GM18507 (cell line): ENCODE measurements around the gene ATG3.

ENCODE experiments used
- DNase-seq: peaks from one replicate; pipeline ENCODE4 v3.0.0; 2011; ENCODE audit warnings: low read depth; ENCODE audit not compliant: insufficient read length; ENCODE audit errors: extremely low spot score
- FAIRE-seq: peaks from 2 replicates; lab custom pipeline; 2011; peaks lifted over from hg19 to GRCh38; lab: Jason Lieb, UNC

The ATG3 gene

DNA sequence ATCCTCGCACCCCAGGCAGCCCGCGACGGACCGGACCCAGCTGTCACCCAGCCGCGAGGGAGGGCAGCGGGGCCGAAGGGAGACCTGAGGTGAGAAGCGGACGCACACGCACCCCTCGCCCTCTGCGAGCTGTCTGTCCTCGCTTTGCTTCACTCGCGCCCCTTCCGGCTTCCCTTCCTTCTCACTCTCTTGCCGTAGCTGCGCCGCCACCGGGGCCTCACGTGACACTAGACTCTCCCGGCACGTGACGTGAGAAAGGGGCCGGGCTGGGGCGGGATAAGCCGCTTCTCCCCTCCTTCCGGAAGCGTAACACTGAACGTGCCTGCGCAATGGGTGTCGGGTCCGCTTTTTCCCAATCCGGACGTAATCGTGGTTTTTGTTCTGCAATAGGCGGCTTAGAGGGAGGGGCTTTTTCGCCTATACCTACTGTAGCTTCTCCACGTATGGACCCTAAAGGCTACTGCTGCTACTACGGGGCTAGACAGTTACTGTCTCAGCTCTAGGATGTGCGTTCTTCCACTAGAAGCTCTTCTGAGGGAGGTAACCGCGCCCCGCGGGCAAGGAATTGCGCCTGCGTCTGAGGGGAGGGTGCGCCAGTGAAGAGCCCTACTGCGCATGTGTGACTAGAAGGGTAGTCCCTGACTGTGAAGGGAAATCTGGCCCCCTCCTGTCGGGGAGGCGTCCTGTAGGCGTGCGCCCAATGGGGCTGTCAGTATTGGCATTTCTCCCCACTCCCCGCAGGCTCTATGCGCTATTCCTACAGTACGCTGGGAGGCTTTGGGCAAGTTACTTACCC, at the start of gene ATG3, which contains the start of gene SLC35A5:
Gene ATG3, minus strand, starts transcription at position 229 of the 796 bp plus-strand sequence. CDS start 434 bp downstream, outside the sequence.
Gene SLC35A5, plus strand, starts transcription at position 312 of the 796 bp plus-strand sequence. CDS start 1,359 bp downstream, outside the sequence.
- FAIRE-seq (peak; percentile 98), DNase-seq (peak; percentile 86)

DNA sequence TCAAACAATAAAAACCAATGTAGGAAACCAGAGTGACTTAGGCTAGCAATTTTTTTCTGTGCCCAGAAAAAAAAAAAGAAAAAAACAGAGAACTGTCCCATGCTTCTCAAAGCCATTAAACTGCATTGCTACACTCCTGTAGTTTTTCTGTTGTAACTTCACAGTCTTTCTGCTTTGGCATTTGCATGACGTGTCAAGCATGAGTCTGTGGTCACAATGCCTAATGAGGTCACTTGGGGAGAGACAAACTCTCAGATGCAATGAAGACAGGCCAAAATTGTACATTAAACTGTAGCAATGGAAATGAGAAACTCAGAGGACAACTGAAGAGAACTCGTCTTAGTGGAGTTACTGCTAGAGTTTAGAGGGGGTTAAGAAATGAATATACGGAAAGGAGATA, 48.4 kb upstream of the ATG3 start:
- FAIRE-seq, result no peak
- DNase-seq, result no peak

DNA sequence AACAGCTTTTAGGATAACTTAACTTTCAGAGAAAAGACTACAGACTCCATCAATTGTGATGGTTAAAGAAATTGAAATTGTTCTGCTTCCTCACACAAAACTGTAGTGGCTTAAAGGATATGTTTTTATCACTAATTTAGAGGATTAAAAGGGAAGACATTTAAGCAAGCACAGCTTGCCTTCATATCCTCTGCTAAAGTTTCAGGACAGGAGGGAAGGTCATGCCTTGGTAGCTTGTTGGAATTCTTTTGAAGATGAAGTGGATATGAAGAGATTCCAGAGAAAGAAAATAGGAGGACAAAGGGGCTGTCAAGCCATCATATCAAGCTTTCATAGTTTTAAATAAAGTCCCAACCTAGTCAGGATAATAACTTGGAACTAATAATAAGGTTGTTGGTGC, 46.1 kb upstream of the ATG3 start:
- FAIRE-seq, result no peak

DNA sequence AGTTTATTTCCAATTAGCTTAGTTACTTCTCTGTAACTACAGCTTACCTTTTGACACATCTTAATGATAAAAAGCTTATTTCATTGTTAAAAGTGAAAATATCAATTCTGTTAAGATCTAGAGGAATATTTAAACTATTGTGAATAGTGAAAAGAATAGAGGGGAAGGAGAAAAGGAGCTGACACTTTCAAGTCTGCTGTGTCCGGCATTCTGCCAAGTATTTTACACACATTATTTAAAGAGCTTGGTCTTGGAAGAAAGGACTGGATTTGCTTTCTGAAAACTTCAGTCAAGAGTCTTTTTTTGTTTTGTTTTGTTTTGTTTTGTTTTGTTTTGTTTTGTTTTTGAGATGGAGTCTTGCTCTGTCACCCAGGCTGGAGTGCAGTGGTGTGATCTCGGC, 44.3 kb upstream of the ATG3 start:
- FAIRE-seq, result no peak
- no peak for DNase-seq

More for the DNA sequence above, 46.1 kb upstream of the ATG3 start:
- DNase-seq, result no peak

DNA sequence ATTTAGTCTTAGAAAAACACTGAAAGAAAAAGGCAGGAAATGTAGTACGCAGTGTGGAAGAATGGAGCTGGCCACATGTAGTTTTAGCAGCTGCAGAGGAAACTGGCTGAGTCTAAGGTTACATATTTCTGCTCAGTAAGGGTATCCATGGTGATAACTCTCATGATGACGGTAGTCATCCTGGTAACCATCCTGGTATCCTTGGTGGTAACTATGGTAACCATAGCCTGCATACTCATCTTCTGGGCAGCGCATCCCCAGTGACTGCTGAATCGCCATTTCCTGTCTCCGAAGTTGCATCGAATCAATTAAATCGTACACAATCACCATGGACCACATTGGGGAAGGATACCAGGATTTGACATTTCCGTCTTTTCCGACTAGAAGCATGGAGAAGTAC, 43.5 kb upstream of the ATG3 start:
- FAIRE-seq, result no peak
- no peak for DNase-seq

DNA sequence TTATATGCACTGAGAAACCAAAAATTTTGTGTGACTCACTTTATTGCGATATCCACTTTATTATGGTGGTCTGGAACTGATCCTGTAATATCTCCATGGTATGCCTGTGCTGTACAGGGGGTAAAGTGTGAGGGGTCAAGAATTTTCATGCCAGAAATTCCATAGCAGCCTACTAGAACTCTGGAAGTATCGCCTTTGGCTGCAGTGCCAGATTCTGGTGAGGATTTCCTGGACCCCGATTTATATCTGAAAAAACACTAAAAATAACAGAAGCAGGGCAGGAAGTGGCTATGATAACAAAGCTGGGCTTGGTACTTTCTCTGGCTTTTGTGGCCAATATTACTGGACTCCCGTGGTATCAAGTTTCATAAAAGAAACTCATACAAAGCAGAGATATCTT, 42.8 kb upstream of the ATG3 start:
- DNase-seq (no peak), FAIRE-seq (no peak)

DNA sequence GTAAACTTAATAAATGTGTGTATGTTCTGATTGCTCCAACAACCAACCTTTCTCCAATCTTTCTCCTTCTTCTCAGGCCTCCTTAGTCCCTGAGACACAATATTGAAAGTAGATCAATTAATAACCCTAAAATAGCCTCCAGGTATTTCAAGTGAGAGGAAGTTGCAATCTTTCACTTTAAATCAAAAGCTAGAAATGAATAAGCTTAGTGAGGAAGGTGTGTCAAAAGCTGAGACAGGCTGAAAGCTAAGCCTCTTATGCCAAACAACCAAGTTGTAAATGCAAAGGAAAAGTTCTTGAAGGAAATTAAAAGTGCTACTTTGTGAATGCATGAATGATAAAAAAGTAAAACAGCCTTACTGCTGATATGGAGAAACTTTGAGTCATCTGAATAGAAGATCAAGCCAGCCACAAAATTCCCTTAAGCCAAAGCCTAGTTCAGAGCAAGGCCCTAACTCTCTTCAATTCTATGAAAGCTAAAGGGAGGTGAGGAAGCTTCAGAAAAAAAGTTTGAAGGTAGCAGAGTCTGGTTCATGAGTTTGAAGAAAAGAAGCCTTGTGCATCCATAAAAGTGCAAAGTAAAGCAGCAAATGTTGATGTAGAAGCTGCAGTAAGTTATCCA, 40.6 kb upstream of the ATG3 start:
- FAIRE-seq, result peak; percentile 77

DNA sequence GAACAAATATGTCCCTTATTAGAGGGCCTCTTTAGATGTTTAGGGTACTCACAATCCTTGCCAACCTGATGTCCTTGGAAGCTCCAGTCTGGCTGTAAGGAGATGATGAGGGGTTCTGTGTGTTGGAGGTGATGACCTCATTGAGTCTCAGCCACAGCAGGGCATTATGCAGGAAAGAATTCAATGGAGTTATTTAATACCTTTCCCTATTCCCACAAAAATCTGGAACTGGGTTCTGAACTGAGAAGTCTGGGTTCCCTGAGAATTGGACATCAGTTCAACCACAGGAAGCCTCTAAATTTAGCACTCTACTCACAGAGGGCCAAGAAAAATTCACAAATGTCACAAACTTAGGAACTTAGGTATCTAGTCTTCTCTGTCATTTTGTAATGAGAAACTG, 37.0 kb upstream of the ATG3 start:
- FAIRE-seq (no peak), DNase-seq (no peak)

More for the DNA sequence above, 40.6 kb upstream of the ATG3 start:
- DNase-seq, result no peak

DNA sequence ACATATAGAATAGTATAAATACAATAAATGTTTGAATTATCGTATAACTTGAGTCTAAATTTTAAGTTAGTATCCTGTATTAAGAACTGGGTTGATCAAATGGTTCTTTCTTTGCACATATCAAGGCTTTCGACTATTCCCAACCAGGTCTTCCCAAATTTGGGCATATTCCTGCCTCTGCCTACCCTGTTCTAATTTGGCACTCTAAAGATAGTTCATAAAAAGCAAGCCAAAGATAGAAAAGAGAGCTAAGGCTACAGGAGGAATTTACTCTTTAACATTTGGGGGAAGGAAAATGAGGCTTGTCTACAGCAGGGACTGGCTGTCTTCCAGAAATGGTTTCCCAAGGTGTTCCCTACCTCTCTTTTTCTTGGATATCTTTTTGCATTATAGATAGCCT, 36.2 kb upstream of the ATG3 start:
- FAIRE-seq (no peak), DNase-seq (no peak)

DNA sequence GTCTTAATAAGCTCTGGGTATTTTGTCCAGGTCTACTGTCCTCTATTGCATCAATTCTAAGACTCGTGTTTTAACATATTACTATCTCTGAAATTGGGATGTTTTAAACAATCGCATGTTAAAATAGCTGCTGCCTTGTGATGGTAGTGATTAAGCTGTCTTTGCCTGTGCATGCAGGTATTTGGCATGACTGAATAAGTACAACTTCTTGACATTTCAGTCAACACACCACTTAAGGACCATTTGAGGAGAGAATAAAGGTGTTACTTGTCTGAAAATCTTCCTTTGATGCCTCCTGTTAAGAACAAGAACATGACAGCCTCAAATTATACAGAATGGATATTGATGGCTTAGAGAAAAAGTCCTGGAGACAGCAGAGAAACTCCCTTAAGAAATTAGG, 33.1 kb upstream of the ATG3 start:
- FAIRE-seq, result no peak
- no peak for DNase-seq

DNA sequence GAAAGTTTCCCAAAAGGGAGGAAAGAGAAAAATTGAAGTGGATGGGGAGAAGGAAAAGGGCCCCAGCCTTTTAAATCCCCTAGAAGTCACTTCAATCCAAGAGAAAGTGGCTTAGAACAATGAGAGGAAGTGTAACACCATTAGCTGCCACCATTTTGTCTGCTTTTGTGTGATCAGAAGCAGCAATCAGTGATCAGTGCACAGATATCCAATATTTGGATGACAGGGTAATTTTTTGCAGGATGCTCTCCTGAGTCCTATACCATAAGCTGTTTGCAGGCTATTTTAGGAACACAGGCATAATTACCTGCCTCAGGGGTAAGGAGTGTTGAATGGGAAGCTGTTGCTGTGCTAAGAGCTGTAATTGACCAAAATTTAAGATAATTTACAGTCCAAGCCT, 31.5 kb upstream of the ATG3 start:
- no peak for DNase-seq
- no peak for FAIRE-seq

DNA sequence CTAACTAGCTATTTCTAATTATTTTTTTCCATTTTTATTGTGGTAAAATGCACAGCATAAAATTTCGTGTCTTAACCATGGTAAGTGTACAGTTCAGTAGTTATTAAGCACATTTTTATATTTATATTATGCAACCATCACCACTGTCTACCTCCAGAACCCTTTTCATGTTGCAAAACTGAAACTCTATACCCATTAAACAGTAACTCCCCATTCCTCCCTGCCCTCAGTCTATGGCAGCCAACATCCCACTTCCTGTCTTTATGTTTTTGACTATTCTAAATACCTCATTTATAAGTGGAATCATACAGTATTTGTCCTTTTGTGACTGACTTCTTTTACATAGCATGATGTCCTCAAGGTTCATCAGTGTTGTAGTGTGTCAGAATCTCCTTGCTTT, 25.6 kb upstream of the ATG3 start:
- FAIRE-seq (peak; percentile 26), DNase-seq (no peak)

DNA sequence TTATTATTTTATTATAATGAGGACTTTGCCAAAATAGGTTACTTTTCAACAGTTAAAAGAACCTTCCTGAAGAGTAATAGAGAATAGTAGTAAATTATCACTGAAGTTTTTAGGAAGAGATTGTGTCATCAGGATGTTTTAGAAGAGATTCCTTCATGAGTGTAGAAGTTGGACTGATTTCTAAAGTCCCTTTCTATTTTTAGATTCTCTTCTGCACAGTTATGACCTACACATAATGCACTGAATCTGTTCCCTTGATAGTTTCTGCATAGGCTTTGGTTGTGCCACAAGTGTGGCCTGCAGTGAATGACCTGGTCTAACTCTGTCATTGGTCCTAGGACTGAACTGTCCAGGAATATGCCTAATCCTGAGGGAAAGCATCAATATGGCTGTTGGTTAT, 24.0 kb upstream of the ATG3 start:
- DNase-seq, result no peak
- no peak for FAIRE-seq

DNA sequence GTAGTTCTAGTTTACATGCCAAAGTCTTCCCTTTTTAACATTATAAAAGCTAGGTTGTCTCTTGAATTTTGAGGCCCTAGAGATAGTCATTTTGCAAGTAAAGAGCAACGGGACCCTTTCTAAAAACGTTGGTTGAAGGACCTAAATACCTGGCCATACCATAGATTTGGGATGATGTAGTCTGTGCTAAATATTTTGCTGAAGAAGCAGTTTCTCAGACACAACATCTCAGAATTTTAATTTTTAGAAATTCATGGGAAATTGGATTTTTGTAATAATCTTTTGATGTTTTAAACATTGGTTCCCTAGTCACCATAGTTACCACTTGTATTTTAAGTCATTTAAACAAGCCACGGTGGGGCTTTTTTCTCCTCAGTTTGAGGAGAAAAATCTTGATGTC, 21.3 kb upstream of the ATG3 start:
- FAIRE-seq (no peak), DNase-seq (no peak)

DNA sequence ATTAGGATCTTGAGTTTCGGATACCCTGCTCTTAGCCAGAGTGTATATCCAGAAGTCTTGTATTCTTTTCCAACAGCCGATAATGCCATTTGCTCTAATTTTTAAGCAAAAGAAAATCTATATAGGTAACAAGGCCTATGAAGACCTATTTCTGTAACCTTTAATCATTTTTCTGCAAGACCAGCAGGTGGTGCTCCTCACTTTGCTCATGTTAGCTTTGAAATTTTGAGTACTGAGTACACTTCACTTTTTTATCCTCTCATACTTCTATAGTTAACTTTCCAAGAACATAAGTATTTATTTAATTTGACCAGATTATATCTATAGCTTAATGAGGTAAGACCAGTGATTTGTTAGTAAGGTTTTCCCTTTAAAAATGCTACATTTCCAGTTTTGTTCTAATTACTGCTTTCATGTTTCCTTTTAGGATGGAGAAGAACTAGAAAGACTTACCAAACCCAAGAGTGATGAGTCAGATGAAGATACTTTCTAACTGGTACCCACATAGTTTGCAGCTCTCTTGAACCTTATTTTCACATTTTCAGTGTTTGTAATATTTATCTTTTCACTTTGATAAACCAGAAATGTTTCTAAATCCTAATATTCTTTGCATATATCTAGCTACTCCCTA, 20.6 kb upstream of the ATG3 start:
- DNase-seq, result no peak
- FAIRE-seq, result peak; percentile 77

DNA sequence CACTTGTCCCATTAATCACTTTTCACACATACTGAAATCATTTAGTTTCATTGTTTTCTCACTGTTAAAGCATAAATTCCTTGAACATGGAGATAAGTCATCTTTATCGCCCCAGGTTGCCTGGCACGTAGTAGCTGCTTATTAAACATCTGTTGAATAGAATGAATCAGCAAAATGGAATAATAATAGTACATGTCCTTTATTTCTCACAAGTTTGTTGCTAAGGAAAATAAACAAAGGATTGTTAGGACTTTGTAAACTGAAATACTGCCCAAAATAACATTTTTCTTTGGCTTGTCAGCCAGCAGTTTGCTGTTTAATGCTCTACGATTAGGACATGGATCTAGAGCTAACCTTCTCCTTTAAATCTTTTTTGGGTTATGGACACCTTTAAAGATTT, 17.9 kb upstream of the ATG3 start:
- FAIRE-seq (no peak), DNase-seq (no peak)

DNA sequence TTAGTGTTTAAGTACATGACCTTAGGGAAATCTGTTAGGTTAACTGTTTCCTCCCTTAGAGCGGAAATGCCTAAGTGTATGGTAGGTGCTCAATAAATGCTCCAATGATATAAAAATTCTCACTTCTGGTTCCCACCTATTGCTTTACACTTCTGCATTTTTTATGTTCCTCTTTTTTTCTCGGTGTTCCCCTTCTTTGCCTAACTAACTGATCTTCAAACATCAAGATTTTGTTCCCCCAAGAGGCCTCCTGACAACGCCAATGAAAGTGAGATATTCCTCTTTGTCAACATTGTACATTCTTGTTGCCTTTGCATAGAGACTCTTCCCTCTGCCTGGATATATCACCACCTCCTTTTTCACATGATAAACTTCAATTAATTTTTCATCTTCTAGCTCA, 17.5 kb upstream of the ATG3 start:
- no peak for FAIRE-seq
- DNase-seq, result no peak

DNA sequence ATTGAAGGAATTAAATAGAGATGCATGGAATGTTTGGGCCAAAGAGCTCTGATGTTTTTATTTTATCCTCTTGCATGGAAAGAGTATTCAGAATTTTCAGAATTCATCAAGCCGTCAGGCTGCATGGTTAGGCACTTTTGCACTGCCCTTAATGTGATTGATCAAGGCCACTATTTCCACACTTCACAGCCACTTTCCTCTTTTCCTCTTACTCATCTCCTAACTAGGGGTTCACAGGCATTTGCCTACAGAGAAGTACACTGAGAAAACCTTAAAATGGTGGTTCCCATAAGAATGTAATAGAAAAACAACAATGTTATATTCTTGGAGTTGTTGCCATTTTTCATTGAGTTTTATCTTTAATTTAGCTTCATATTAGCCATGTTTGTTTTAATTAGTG, 10.9 kb upstream of the ATG3 start:
- FAIRE-seq (no peak), DNase-seq (no peak)

DNA sequence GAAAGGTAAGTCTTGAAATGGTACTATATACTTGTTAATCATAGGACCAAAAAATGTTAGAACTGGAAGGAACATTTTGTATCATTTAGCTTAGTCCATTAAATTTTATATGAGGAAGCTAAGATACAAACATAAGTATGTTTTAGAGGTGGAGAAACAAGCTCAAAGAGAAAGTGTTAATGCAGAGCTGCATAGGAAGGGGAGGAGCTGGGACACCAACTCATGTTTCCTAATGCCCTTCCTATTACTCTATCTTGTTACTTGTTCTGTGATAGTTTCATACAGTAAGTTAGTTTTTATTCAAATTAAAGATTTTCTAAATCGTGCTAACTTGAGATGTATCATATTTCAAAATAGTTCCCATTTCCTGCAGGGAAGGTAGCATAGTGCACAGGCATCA, 7.5 kb upstream of the ATG3 start:
- DNase-seq, result no peak
- FAIRE-seq, result no peak

DNA sequence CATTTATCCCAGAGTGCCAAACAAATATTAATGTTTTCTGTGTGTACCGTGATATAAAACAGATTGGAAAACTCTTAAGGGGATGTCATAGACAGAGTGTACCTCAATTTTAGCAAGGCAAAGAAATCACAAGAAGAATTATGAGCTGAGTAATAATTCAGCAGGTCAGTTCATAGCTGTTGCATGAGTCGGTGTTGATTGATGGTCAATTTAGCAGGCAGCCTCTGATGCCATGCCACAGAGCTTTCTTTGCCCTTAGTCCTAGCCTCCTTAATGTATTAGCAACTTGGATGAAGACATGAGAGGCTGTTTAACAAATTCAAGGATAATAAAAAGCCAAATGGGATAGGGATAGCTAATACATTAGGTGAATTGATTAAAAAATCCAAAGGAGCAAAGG, 6.9 kb upstream of the ATG3 start:
- FAIRE-seq, result no peak
- DNase-seq, result no peak

DNA sequence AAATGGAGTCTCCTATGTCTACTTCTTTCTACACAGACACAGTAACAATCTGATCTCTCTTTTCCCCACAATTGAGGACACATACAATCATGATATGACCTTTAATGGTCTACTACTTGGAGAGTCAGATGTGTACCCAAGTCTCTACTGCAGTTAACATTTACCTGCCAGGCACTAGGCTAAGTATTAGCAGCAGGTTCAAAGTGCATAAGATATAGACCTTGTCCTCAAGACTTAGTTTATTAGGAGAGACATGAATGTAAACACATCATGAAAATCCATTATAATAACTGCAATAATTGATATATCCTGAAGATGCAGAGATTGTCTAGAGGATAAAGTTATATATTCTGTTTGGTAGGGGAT, 3.2 kb upstream of the ATG3 start:
- DNase-seq (no peak), FAIRE-seq (no peak)
